Right renal cortex interstitium (tissue), 3 donors: ENCODE measurements around the gene PAN3. TPM values are rescaled to one million over a fixed set of nuclear protein-coding genes. Genes with fewer than 3 reads are reported as not detected.

Source experiments
- DNase-seq, 3 donors: peaks; one replicate each; pipeline ENCODE4 v3.0.0-alpha.2; 2013; ENCODE audit warnings: low read depth in 3 of 3, low spot score in 2 of 3
- polyA plus RNA-seq, 3 donors: library from polyadenylated mRNA; unstranded; fragments of 120-200 nt; gene quantifications; one replicate each; pipeline ENCODE4 v1.2.1, GENCODE V29; 2013; ENCODE audit not compliant: insufficient read length in 3 of 3

PAN3 gene
- polyA plus RNA-seq, 3 donors = 47.9 to 54.1 (median 49.9) TPM

- DNase-seq = no peak
Observed at GRCh38 chr13:28333204-28333881, 195.0 kb downstream of the PAN3 start.

GRCh38 chr13:28336193-28336657, 197.9 kb downstream of the PAN3 start:
- DNase-seq = no peak

GRCh38 chr13:28337166-28338005, 199.0 kb downstream of the PAN3 start:
- DNase-seq = no peak

DNA sequence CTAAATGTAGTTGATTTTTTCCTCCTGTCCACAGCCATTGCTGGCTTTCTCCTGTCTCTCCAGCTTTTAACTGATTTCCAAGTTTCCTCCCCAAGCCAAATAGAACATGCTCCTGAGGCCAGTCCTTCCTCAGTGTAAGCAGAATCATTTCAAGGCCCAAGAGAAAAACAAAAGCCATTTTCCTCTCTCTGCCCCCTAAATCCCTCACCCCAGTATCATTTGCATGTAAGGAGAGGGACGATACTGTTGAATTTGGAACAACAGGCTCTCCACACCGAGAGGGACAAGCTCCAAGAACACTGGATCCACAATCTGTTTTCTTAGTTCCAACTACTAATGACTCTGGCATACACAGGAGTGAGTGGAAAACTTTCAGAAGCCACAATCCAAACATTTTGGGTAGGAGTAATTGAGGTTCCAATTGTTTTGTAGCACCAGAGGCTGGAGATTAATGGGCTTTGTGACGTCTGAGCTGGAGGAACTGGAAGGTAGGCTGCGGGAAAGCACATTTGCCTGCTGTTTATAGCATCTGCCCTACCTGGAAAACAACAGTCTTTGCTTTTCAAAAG, 199.7 kb downstream of the PAN3 start:
- no peak for DNase-seq

DNA sequence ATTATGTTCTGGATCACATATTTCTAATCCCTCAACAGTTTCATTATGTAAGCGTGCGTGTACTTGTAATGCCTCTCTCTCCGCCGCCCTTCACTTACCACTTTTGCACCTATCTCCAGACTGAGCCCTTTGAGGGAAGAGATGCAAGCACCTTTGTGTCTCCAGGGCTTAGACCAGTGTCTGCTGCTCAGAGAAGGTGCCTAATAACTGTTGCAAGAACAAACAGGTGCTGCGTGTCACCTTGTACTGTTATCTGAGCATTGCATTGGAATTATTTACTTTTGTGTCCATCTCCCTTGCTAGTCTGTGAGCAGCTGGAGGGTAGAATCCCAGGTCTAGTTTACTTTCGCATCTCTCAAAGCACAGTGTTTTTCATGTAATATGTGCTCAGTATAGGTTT, 200.4 kb downstream of the PAN3 start:
- no peak for DNase-seq

GRCh38 chr13:28339419-28339818, 201.1 kb downstream of the PAN3 start:
- DNase-seq = no peak

DNA sequence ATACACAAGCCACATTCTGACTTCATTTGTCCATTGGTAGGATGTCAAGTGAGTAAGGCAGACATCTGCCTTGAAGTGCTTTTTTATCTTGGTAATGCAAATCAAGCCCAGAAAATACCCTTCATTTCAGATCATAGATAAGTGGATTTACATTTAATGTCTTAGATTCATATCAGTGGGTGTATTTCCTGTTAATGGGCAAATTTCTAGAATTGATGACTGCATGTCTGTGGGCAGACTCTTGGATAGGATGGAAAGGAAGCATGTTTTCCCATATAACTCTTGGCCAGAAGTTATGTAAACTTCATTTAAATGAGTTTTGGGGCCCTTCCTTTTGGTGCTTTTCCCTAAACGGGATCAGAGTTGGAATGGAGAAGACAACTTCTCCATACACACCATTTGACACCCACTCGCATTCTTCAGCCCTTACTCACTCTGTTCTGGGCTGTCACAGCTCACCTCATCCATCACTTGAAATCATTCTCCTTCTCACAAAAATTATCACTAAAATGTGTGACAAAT, 202.0 kb downstream of the PAN3 start:
- no peak for DNase-seq

DNA sequence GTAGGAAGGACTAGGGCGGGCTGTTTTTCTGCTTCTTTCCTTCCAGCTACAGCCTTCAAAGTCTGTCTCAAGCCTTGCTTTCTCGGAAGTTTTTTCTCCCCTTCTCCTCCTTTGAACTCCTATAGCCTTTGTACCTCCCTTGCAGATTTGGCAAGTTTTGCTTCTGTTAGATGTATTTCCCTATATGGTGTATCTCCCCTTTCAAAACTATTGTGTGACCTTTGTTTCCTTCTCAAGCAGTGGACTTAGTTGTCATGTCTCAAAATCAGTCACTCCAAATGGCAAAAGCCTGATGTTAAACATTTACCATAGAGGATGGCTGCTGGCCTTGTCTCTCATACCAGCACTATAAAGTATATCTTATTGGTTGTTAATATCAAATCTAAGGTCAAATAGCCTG, 203.9 kb downstream of the PAN3 start:
- no peak for DNase-seq

GRCh38 chr13:28344163-28344562, 205.8 kb downstream of the PAN3 start:
- DNase-seq = no peak

Other genes with a start within 250 kb of the PAN3 start
- gene PDX1, start 218.5 kb upstream of the PAN3 start, polyA plus RNA-seq = not detected
- gene CDX2, start 169.2 kb upstream of the PAN3 start, polyA plus RNA-seq = not detected
- not detected for gene URAD, start 149.9 kb upstream of the PAN3 start, polyA plus RNA-seq
- under 1 TPM; 0.25 to 0.39 (median 0.28) TPM for gene FLT3, start 38.0 kb upstream of the PAN3 start, polyA plus RNA-seq